Thymus (tissue), 11 donors: ENCODE data around the gene LTBP1. TPM values are rescaled to one million over a fixed set of nuclear protein-coding genes. Genes with fewer than 3 reads are reported as not detected.

Experiments used
- DNase-seq, 9 donors: peaks; one replicate each; pipeline ENCODE4 v3.0.0-alpha.2; 2013; ENCODE audit warnings: low spot score in 9 of 9, low read depth in 6 of 9, missing footprints in 1 of 9
- H3K27ac ChIP-seq, 2 donors: one replicate each; pipeline ENCODE4 v1.5.1; 2013; ENCODE audit warnings: control low read depth in 1 of 2, low read depth in 1 of 2, low read length in 1 of 2, mild to moderate bottlenecking in 1 of 2, moderate library complexity in 1 of 2
- H3K27me3 ChIP-seq, 2 donors: one replicate each; pipeline ENCODE4 v1.5.1; 2013; ENCODE audit warnings: low read length in 1 of 2; ENCODE audit not compliant: control insufficient read depth in 2 of 2, insufficient read depth in 1 of 2
- H3K36me3 ChIP-seq, 2 donors: one replicate each; pipeline ENCODE4 v1.5.1; 2013; ENCODE audit warnings: low read length in 1 of 2, mild to moderate bottlenecking in 1 of 2, moderate library complexity in 1 of 2; ENCODE audit not compliant: control insufficient read depth in 2 of 2, insufficient read depth in 2 of 2
- H3K4me1 ChIP-seq, 2 donors: one replicate each; pipeline ENCODE4 v1.5.1; 2013; ENCODE audit warnings: low read length in 2 of 2; ENCODE audit not compliant: control insufficient read depth in 2 of 2, insufficient read depth in 2 of 2
- H3K4me3 ChIP-seq, 2 donors: one replicate each; pipeline ENCODE4 v1.5.1; 2013; ENCODE audit warnings: low read length in 2 of 2, control low read depth in 1 of 2, mild to moderate bottlenecking in 1 of 2
- H3K9me3 ChIP-seq, 2 donors: one replicate each; pipeline ENCODE4 v1.5.1; 2013; ENCODE audit warnings: low read length in 1 of 2, mild to moderate bottlenecking in 1 of 2; ENCODE audit not compliant: control insufficient read depth in 2 of 2, insufficient read depth in 1 of 2
- WGBS: extraction: QIAGEN DNeasy Blood & Tissue Kit; methylation state at CpG from one replicate; pipeline ENCODE4 v1.1.7; 2013; 5-methylcytosine and 5-hydroxymethylcytosine counted together
- polyA plus RNA-seq: library from polyadenylated mRNA; stranded (reverse); fragments of 200-250 nt; gene quantifications from one replicate; pipeline ENCODE4 v1.2.3, GENCODE V29; 2013
- total RNA-seq: library from RNA; stranded (reverse); fragments of 120-200 nt; gene quantifications from one replicate; pipeline ENCODE4 v1.2.4, GENCODE V29; 2013
- donor health status: healthy.

LTBP1 gene
- total and polyA plus RNA-seq, 2 donors: 13.3 to 17.7 TPM

GRCh38 chr2:33268246-33268831 lies 321.6 kb downstream of the LTBP1 start:
- WGBS: 93% methylated on average over 4 of the region's 4 CpGs

DNA sequence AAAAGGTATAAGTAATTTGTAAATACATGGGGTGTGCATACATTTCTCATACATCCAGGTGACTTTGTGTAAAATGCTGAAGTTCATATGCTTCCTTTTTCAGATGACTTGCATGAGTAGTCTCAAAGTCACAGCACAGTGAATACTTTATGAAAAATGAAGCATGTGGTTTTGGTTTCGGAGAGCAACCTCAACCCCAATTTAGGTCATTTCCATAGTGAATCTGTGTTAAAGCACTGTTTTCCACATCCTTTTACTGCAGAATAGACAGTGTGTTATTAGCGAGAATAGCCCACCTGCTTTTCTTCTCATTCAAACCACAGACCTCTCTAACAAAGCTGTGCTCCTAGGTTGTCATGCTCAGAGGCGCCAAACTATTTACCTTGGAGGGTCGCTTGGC lies 325.2 kb downstream of the LTBP1 start:
- H3K4me3 ChIP-seq: no peak overlapping the region
- no peaks in the 10 kb centered on the region for H3K27me3 ChIP-seq
- WGBS: 58% methylated on average over 4 of the region's 4 CpGs
- DNase-seq: peak in 3 of 9 donors; percentile 3 to 43 (median 4)
- H3K27ac ChIP-seq: no peak overlapping the region
- H3K36me3 ChIP-seq: no peaks in the 10 kb centered on the region
- peaks cover 0 to 3% of the 10 kb centered on the region in 2 donors for H3K9me3 ChIP-seq
- no peaks in the 10 kb centered on the region for H3K4me1 ChIP-seq

More at GRCh38 chr2:33268246-33268831, 321.6 kb downstream of the LTBP1 start:
- H3K4me3 ChIP-seq: no peak overlapping the region
- H3K9me3 ChIP-seq: peaks cover 1 to 15% of the 10 kb centered on the region in 2 donors
- H3K4me1 ChIP-seq: no peaks in the 10 kb centered on the region
- H3K27me3 ChIP-seq: no peaks in the 10 kb centered on the region
- H3K27ac ChIP-seq: no peak overlapping the region
- no peak for DNase-seq
- H3K36me3 ChIP-seq: no peaks in the 10 kb centered on the region

GRCh38 chr2:33273479-33273878 lies 326.7 kb downstream of the LTBP1 start:
- Histone ChIP-seq H3K27me3 (no peaks in the 10 kb centered on the region), H3K4me1 (no peaks in the 10 kb centered on the region), H3K4me3 (no peak overlapping the region), H3K36me3 (no peaks in the 10 kb centered on the region), H3K27ac (no peak overlapping the region), H3K9me3 (no peaks in the 10 kb centered on the region)
- 97% methylated on average over 1 of the region's 1 CpG for WGBS
- DNase-seq: no peak

GRCh38 chr2:33274524-33274923 lies 327.8 kb downstream of the LTBP1 start:
- 93% methylated on average over 5 of the region's 5 CpGs for WGBS
- Histone ChIP-seq H3K36me3 (no peaks in the 10 kb centered on the region), H3K4me3 (no peak overlapping the region), H3K27ac (no peak overlapping the region), H3K9me3 (no peaks in the 10 kb centered on the region), H3K27me3 (no peaks in the 10 kb centered on the region), H3K4me1 (no peaks in the 10 kb centered on the region)
- no peak for DNase-seq

- Histone ChIP-seq H3K27ac (no peak overlapping the region), H3K36me3 (no peaks in the 10 kb centered on the region), H3K27me3 (no peaks in the 10 kb centered on the region), H3K9me3 (no peaks in the 10 kb centered on the region), H3K4me3 (no peak overlapping the region), H3K4me1 (no peaks in the 10 kb centered on the region)
- no peak for DNase-seq
- WGBS: 93% methylated on average over 12 of the region's 12 CpGs
These were observed 329.1 kb downstream of the LTBP1 start for GRCh38 chr2:33275689-33276444.

- H3K27ac ChIP-seq: no peak overlapping the region
- no peaks in the 10 kb centered on the region for H3K4me1 ChIP-seq
- no peaks in the 10 kb centered on the region for H3K36me3 ChIP-seq
- H3K4me3 ChIP-seq: no peak overlapping the region
- H3K27me3 ChIP-seq: no peaks in the 10 kb centered on the region
- DNase-seq: no peak
- 85% methylated on average over 5 of the region's 5 CpGs for WGBS
- H3K9me3 ChIP-seq: no peaks in the 10 kb centered on the region
These were observed 330.3 kb downstream of the LTBP1 start for GRCh38 chr2:33277002-33277426.

DNA sequence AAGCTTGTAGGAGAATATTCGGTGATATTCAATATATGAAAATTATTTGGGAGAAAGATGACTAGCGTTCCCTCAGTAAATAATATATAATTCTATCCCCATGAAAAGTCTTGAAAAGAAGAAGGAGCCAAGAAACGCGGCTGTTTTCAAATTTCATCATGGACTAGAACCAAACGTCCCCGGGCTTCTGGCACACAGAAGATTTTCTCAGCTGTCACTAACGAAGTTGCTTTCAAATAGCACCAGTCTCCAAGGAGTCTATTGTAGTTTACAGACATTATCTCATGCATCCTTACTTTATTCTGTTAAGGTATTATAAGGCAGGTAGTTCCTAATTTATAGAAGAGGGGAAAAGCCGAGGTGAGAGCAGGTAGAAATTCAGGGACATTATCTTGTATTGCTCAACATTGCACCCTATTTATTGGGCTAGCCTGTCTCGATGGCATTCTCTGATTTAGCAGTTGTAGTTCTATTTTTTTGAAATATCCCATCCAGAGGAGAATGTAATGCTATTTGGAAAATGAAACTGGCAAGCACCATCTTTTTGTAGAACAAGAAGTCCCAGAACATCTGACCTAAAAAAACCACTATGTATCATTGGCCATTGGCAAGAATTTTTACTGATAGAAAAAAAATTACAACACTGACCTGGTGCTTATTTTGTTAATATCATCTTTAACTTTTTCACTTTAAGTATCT lies 331.6 kb downstream of the LTBP1 start:
- H3K9me3 ChIP-seq: no peaks in the 10 kb centered on the region
- H3K4me3 ChIP-seq: no peak overlapping the region
- no peaks in the 10 kb centered on the region for H3K27me3 ChIP-seq
- H3K36me3 ChIP-seq: no peaks in the 10 kb centered on the region
- no peak for DNase-seq
- 95% methylated on average over 9 of the region's 9 CpGs for WGBS
- H3K4me1 ChIP-seq: no peaks in the 10 kb centered on the region
- no peak overlapping the region for H3K27ac ChIP-seq

DNA sequence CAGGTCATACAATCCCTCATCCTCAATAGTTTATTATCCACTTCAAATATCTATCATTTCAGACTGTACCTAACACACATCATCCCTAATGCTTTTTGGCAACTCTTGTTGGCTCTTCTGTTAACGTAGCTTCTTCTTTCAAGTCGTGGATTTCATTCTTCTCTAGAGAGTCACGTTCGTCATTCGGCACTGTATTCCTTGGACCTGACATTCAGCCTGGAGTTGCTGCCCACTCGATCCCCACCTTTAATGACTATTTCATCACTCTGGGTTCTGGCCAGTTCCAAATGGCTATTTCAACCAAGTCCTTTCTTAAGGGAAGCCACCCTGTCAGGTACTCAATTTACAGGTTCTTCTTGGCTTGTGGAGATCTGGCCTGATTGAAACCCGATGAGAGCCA lies 337.5 kb downstream of the LTBP1 start:
- Histone ChIP-seq H3K27me3 (no peaks in the 10 kb centered on the region), H3K4me1 (no peaks in the 10 kb centered on the region), H3K36me3 (no peaks in the 10 kb centered on the region), H3K27ac (no peak overlapping the region), H3K9me3 (no peaks in the 10 kb centered on the region), H3K4me3 (no peak overlapping the region)
- WGBS: 94% methylated on average over 7 of the region's 7 CpGs
- DNase-seq: no peak

DNA sequence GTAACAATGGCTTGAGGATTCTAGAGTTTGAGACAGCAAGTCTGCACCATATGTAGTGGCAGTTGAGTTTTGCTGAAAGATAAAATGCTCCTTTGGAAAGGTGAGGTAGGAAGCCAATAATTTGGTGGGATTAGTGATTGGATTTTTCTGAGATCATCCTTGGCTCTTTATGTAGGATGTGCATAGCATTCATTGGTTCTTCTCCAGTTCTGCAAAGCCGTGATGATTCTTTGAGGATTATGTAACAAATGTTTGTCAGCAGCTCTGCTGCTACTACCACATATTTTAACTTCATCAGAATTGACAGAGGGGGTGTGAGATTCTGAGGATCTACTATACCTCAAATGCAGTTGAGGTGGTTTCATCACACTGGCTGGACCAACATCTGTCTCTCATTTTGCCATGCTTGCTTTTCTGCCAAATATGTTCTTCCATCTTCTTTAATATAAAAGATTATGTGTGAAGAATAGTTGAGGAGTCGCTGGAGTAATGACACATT lies 340.8 kb downstream of the LTBP1 start:
- Histone ChIP-seq H3K27ac (no peak overlapping the region), H3K36me3 (no peaks in the 10 kb centered on the region), H3K4me3 (no peak overlapping the region), H3K4me1 (no peaks in the 10 kb centered on the region), H3K9me3 (no peaks in the 10 kb centered on the region), H3K27me3 (no peaks in the 10 kb centered on the region)
- no peak for DNase-seq
- 95% methylated on average over 2 of the region's 2 CpGs for WGBS
